Measurements from ENCODE around the gene CDK10.
"Not testable (repeated sequence)": the region's sequence is repeated elsewhere in the genome, so short reads cannot be mapped to it uniquely, and the experiment has no call there.

The CDK10 gene

GRCh38 chr16:89695875-89696669, 9.6 kb downstream of the CDK10 start:
- no peak for DNase-seq (ENCODE audit: low spot score)

- no peak for DNase-seq (ENCODE audit: low spot score)
These were observed 10.2 kb downstream of the CDK10 start for GRCh38 chr16:89696670-89697128.

- no peak for DNase-seq (ENCODE audit: low spot score)
These were observed 10.7 kb downstream of the CDK10 start for GRCh38 chr16:89697161-89697615.

GRCh38 chr16:89697616-89698331, 11.3 kb downstream of the CDK10 start:
- DNase-seq (ENCODE audit: low spot score), result no peak

GRCh38 chr16:89698717-89699116, 12.2 kb downstream of the CDK10 start:
- not testable (repeated sequence) for DNase-seq (ENCODE audit: low spot score)

GRCh38 chr16:89699629-89700099, 13.2 kb downstream of the CDK10 start:
- DNase-seq (ENCODE audit: low spot score), result not testable (repeated sequence)

- DNase-seq (ENCODE audit: low spot score), result peak; percentile 100
These were observed 13.7 kb downstream of the CDK10 start for GRCh38 chr16:89700100-89700648.

GRCh38 chr16:89700649-89701424, 14.3 kb downstream of the CDK10 start:
- peak; percentile 71 for DNase-seq (ENCODE audit: low spot score)

GRCh38 chr16:89701425-89702406, 15.2 kb downstream of the CDK10 start, which contains the start of gene SPATA2L:
TSS of gene SPATA2L (minus strand) at chr16:89701705. CDS start at chr16:89701232, 473 bp downstream.
- peak; percentile 96 for DNase-seq (ENCODE audit: low spot score)

GRCh38 chr16:89704281-89704680, 17.8 kb downstream of the CDK10 start:
- no peak for DNase-seq (ENCODE audit: low spot score)

GRCh38 chr16:89705006-89705405, 18.5 kb downstream of the CDK10 start:
- no peak for DNase-seq (ENCODE audit: low spot score)

GRCh38 chr16:89706518-89707260, 20.2 kb downstream of the CDK10 start:
- no peak for DNase-seq (ENCODE audit: low spot score)

GRCh38 chr16:89707695-89708094, 21.2 kb downstream of the CDK10 start:
- no peak for DNase-seq (ENCODE audit: low spot score)

- DNase-seq (ENCODE audit: low spot score), result no peak
These were observed 22.0 kb downstream of the CDK10 start for GRCh38 chr16:89708481-89708931.

- no peak for DNase-seq (ENCODE audit: low spot score)
These were observed 22.7 kb downstream of the CDK10 start for GRCh38 chr16:89709166-89709565.

- DNase-seq (ENCODE audit: low spot score), result no peak
These were observed 23.4 kb downstream of the CDK10 start for GRCh38 chr16:89709716-89710432.

GRCh38 chr16:89710709-89711564, 24.4 kb downstream of the CDK10 start:
- DNase-seq (ENCODE audit: low spot score), result no peak
